HepG2 (cell line): ENCODE data around the gene THSD4. TPM values are rescaled to one million over a fixed set of nuclear protein-coding genes. Genes with fewer than 3 reads are reported as not detected.

Source experiments
- ATAC-seq: fragments of 200-7000 bp; cut with Tn5 transposase; 3 replicates; pipeline ENCODE4 v1.9.1; 2020; ENCODE audit warnings: mild to moderate bottlenecking, moderate library complexity
- BruUV-seq: library from RNA; stranded (reverse); fragments of 400-500 nt; replicated peaks from 2 replicates; lab custom pipeline; 2021; lab: Mats Ljungman, UMichigan
- CTCF ChIA-PET: fragments of 300-600 bp; formaldehyde crosslinking; extraction: SDS; loops from one replicate; lab custom pipeline; 2021; ENCODE audit warnings: low total read pairs, inconsistent platforms, low intra/inter-chr PET ratio; lab: Yijun Ruan, JAX
- POLR2A ChIA-PET: fragments of 350-600 bp; sonication (Branson Sonifier 250); formaldehyde crosslinking; loops from one replicate; lab custom pipeline; 2020; ENCODE audit warnings: antibody characterized with exemption, inconsistent platforms; lab: Yijun Ruan, JAX
- DNase-seq: peaks from one replicate; pipeline ENCODE4 v3.0.0-alpha.2; 2015; ENCODE audit warnings: low spot score
- FAIRE-seq: peaks from 3 replicates; lab custom pipeline; 2011; peaks lifted over from hg19 to GRCh38; lab: Jason Lieb, UNC
- H2AFZ ChIP-seq: one replicate; pipeline ENCODE4 v1.6.1; 2011; ENCODE audit warnings: low read length, inconsistent platforms
- H3K27ac ChIP-seq: fragments of 300-600 bp; 3 replicates; pipeline ENCODE4 v1.8.0; 2011; ENCODE audit warnings: mixed run types, mild to moderate bottlenecking, mixed read lengths, low read length, inconsistent platforms; ENCODE audit not compliant: insufficient read depth; ENCODE audit errors: extremely low read length
- H3K27me3 ChIP-seq, 2 experiments: fragments of 200-600 bp in 1 of 2; 2 replicates in 1 of 2; 3 replicates in 1 of 2; pipeline versions ENCODE4 v1.6.0 to v1.8.0; 2011; ENCODE audit warnings: low read length in 2 of 2, mild to moderate bottlenecking in 2 of 2, moderate library complexity in 2 of 2, inconsistent platforms in 1 of 2; ENCODE audit not compliant: insufficient read depth in 2 of 2, control insufficient read depth in 1 of 2
- H3K36me3 ChIP-seq, 2 experiments: fragments of 200-600 bp in 1 of 2; replicated peaks in 1 of 2; 2 replicates in 1 of 2; 3 replicates in 1 of 2; pipeline versions ENCODE4 v1.5.1 to v1.8.0; 2011; ENCODE audit warnings: low read length in 2 of 2, inconsistent platforms in 1 of 2; ENCODE audit not compliant: insufficient read depth in 2 of 2, control insufficient read depth in 1 of 2
- H3K4me1 ChIP-seq: 2 replicates; pipeline ENCODE4 v1.5.1; 2012; ENCODE audit warnings: low read length, inconsistent platforms; ENCODE audit not compliant: insufficient read depth
- H3K4me2 ChIP-seq: 2 replicates; pipeline ENCODE4 v1.6.0; 2011; ENCODE audit warnings: low read depth, low read length, inconsistent platforms
- H3K4me3 ChIP-seq, 3 experiments: fragments of 200-600 bp in 1 of 3; sonication (generic), shearing (Covaris generic) in 1 of 3; replicated peaks in 1 of 3; 2 replicates each; pipeline ENCODE4 v1.5.1; 2011 to 2016; ENCODE audit warnings: low read length in 3 of 3, inconsistent platforms in 2 of 3, low read depth in 2 of 3, mild to moderate bottlenecking in 2 of 3, control low read depth in 1 of 3, mixed read lengths in 1 of 3; ENCODE audit not compliant: insufficient read depth in 1 of 3
- H3K79me2 ChIP-seq: one replicate; pipeline ENCODE4 v1.6.1; 2011; ENCODE audit warnings: low read length, inconsistent platforms; ENCODE audit not compliant: insufficient read depth
- H3K9ac ChIP-seq: 2 replicates; pipeline ENCODE4 v1.6.0; 2011; ENCODE audit warnings: mild to moderate bottlenecking, low read depth, low read length, inconsistent platforms; ENCODE audit not compliant: insufficient read depth
- H3K9me3 ChIP-seq: 2 replicates; pipeline ENCODE4 v1.5.1; 2012; ENCODE audit warnings: mild to moderate bottlenecking, low read length
- H4K20me1 ChIP-seq: 2 replicates; pipeline ENCODE4 v1.6.0; 2011; ENCODE audit warnings: inconsistent platforms, mild to moderate bottlenecking, low read length, moderate library complexity; ENCODE audit not compliant: insufficient read depth
- EZH2 ChIP-seq: conservative IDR thresholded peaks from 2 replicates; pipeline ENCODE4 v1.6.1; 2012; ENCODE audit warnings: mild to moderate bottlenecking, low read depth, low read length, moderate library complexity
- NFE2 ChIP-seq: sonication (generic); formaldehyde crosslinking; IDR thresholded peaks from 2 replicates; pipeline ENCODE4 v1.4.0; 2020; ENCODE audit warnings: missing genetic modification reagents
- PAX8 ChIP-seq: sonication (generic); formaldehyde crosslinking; IDR thresholded peaks from 2 replicates; pipeline ENCODE4 v1.8.0; 2022; ENCODE audit warnings: mild to moderate bottlenecking, missing genetic modification reagents, borderline replicate concordance
- RAD51 ChIP-seq: fragments of 450-650 bp; IDR thresholded peaks from 2 replicates; pipeline ENCODE4 v1.6.1; 2016; ENCODE audit warnings: borderline replicate concordance
- RFX5 ChIP-seq: IDR thresholded peaks from 2 replicates; pipeline ENCODE4 v1.6.1; 2011; ENCODE audit warnings: low read depth, low read length, improper control_type of control experiment
- SMC3 ChIP-seq: IDR thresholded peaks from 2 replicates; pipeline ENCODE4 v1.6.1; 2011; ENCODE audit warnings: low read length, improper control_type of control experiment
- ZBTB20 ChIP-seq: sonication (generic); formaldehyde crosslinking; IDR thresholded peaks from 2 replicates; pipeline ENCODE4 v1.8.1; 2023; ENCODE audit warnings: missing genetic modification reagents, low read depth, mild to moderate bottlenecking, borderline replicate concordance
- ZFP82 ChIP-seq: sonication (generic); formaldehyde crosslinking; IDR thresholded peaks from 2 replicates; pipeline ENCODE4 v1.5.1; 2020; ENCODE audit warnings: mild to moderate bottlenecking, missing genetic modification reagents, borderline replicate concordance
- ZFY ChIP-seq: sonication (generic); formaldehyde crosslinking; IDR thresholded peaks from 2 replicates; pipeline ENCODE4 v1.4.0; 2020; ENCODE audit warnings: missing genetic modification reagents
- ZNF180 ChIP-seq: sonication (generic); formaldehyde crosslinking; IDR thresholded peaks from 2 replicates; pipeline ENCODE4 v1.4.0; 2020; ENCODE audit warnings: low read depth, missing genetic modification reagents, borderline replicate concordance
- ZNF644 ChIP-seq: IDR thresholded peaks from 2 replicates; pipeline ENCODE4 v1.6.1; 2016; ENCODE audit warnings: low read depth
- ZNF781 ChIP-seq: sonication (generic); formaldehyde crosslinking; IDR thresholded peaks from 2 replicates; pipeline ENCODE4 v1.5.1; 2020; ENCODE audit warnings: borderline replicate concordance, mild to moderate bottlenecking, missing genetic modification reagents; ENCODE audit errors: not compliant biosample characterization
- ZNF792 ChIP-seq: IDR thresholded peaks from 2 replicates; pipeline ENCODE4 v1.6.1; 2016
- WGBS: methylation state at CpG from one replicate; pipeline ENCODE4 v1.1.6; 2017; ENCODE audit warnings: low lambda C conversion rate; 5-methylcytosine and 5-hydroxymethylcytosine counted together
- in situ Hi-C: cut with HindIII; loops from 2 replicates; pipeline ENCODE4 v1.10.0; 2017; ENCODE audit warnings: low pct_unique_long_range_greater_than_20kb; ENCODE audit not compliant: extremely low pct_ligation_motif_present
- intact Hi-C: fragments of 100-400 bp; cut with micrococcal nuclease; formaldehyde crosslinking; loops from one replicate; pipeline ENCODE4 v1.10.0; 2022; ENCODE audit not compliant: unreplicated experiment
- polyA plus RNA-seq, 8 experiments: library from polyadenylated mRNA; depleted of rRNA in 3 of 8; stranded (reverse) in 7 of 8; unstranded in 1 of 8; fragments of >200 nt; fragmentation: Illumina TruSeq in 4 of 8; extraction: Trizol in 4 of 8; gene quantifications; 2 replicates each; pipeline versions ENCODE4 v1.2.1 to v1.2.3, GENCODE V29; 2011 to 2016; ENCODE audit warnings: low read depth in 4 of 8, missing spikeins in 1 of 8, mixed read lengths in 1 of 8; ENCODE audit not compliant: insufficient read depth in 1 of 8
- total RNA-seq, 5 experiments: library from RNA; depleted of rRNA; stranded (reverse); fragments of >200 nt; fragmentation: Illumina TruSeq; extraction: Trizol; gene quantifications; 2 replicates each; pipeline ENCODE4 v1.2.3, GENCODE V29; 2016; ENCODE audit warnings: low read depth in 1 of 5
- TF ChIP-seq, protein P1 (sequence below): sonication (generic); formaldehyde crosslinking; IDR thresholded peaks from 2 replicates; pipeline ENCODE4 v1.4.0; 2020; ENCODE audit warnings: mild to moderate bottlenecking, missing genetic modification reagents, borderline replicate concordance

The THSD4 gene
- total and polyA plus RNA-seq, 2 of the 13 experiments (the other 11 are each of a cell fraction or from before 2014, with no cell fraction given), result 0.07 to 0.21 TPM

DNA sequence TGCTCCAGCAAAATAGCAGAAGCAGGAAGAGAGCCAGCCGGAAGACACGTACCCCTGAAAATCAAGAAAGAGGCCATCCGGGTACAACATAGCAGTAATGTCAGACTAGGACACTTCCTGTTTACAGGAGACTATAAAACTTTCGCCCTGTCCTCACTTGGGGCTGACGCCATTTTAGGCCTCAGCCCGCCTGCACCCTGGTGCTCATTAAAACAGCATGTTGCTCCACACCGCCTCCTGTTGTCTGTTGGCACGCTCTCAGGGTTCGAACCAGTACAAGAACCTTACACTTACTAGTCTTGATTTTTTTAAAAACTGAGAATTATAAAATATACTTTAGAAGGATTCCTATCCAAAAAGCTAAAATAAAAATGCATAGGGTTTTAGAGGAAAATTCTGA is 535.3 kb downstream of the THSD4 start:
- H3K27ac ChIP-seq, result no peak overlapping the region
- H4K20me1 ChIP-seq, result no peaks in the 10 kb centered on the region
- H3K79me2 ChIP-seq, result no peaks in the 10 kb centered on the region
- H3K4me1 ChIP-seq, result peaks cover 44% of the 10 kb centered on the region
- intact Hi-C loops, result loop anchor here (1.0 kb wide), 2 partner anchors 75 to 202 kb away; no protein-coding TSS in a partner anchor
- peaks cover 0 to 8% of the 10 kb centered on the region in 2 experiments; a peak in 1 of 5 replicates for H3K27me3 ChIP-seq
- TF ChIP-seq EZH2 (no peak), PAX8 (CRISPR knock-in tag) (no peak)
- TF ChIP-seq, all 625 proteins: peak for 0
- 93% methylated on average over 9 of the region's 9 CpGs for WGBS
- POLR2A ChIA-PET, result no interaction called here
- no peak for ATAC-seq
- no peak for FAIRE-seq
- no peaks in the 10 kb centered on the region; the same call in 1 of the 2 replicates for H3K9me3 ChIP-seq
- no peak overlapping the region for H2AFZ ChIP-seq
- no peaks in the 10 kb centered on the region for H3K36me3 ChIP-seq
- no TSS peak for BruUV-seq
- CTCF ChIA-PET, result interaction anchor here (3.1 kb wide), 1 partner anchor 202 kb away, joined by 13 read pairs; no protein-coding TSS in a partner anchor
- in situ Hi-C loops, result no loop called here
- H3K9ac ChIP-seq, result no peak overlapping the region
- DNase-seq, result no peak
- H3K4me3 ChIP-seq, result no peak overlapping the region
- no peak overlapping the region for H3K4me2 ChIP-seq

DNA sequence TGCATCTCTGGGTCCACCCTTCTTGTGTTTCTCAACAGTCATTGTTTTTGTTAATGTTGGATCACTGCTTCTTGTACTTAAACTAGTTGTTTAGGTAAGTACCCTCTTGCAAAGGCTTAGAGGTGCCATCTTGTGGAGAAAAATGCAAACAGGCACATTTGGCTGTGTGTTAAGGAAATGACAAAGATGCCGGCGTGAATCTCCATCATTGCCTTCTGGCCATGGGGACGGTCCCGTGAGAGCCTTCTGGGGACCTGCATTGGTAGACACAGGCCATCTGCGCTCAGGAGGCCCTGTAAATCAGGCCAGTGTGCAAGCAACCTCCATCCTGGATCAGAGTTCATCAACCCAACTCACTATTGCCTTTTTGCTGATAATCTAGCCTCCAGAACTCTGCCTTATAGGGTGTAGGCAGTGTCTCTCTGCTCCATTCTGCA is 536.5 kb downstream of the THSD4 start:
- FAIRE-seq (peak; percentile 26), ATAC-seq (peak; percentile 54; the same call in 2 of the 3 replicates), DNase-seq (peak; percentile 57)
- H3K36me3 ChIP-seq, result no peaks in the 10 kb centered on the region
- intact Hi-C loops (loop anchor here (1.0 kb wide), 2 partner anchors 76 to 203 kb away; no protein-coding TSS in a partner anchor), in situ Hi-C loops (no loop called here)
- no peak overlapping the region for H3K27ac ChIP-seq
- H4K20me1 ChIP-seq, result no peaks in the 10 kb centered on the region
- ChIA-PET POLR2A (no interaction called here), CTCF (interaction anchor here (0.9 to 3.1 kb wide), 3 partner anchors 76 to 204 kb away, joined by 3 to 13 read pairs (median 4); no protein-coding TSS in a partner anchor)
- H3K9me3 ChIP-seq, result no peaks in the 10 kb centered on the region
- peaks cover 0 to 8% of the 10 kb centered on the region in 2 experiments; a peak in 1 of 5 replicates for H3K27me3 ChIP-seq
- peak overlapping the region; percentile 57 for H3K4me2 ChIP-seq
- no peak overlapping the region for H3K9ac ChIP-seq
- H3K4me3 ChIP-seq, result no peak overlapping the region; a peak in 1 of 6 replicates
- no peaks in the 10 kb centered on the region for H3K79me2 ChIP-seq
- BruUV-seq, result no TSS peak
- peaks cover 56% of the 10 kb centered on the region for H3K4me1 ChIP-seq
- WGBS, result 7% methylated on average over 2 of the region's 5 CpGs
- peak overlapping the region; percentile 37 for H2AFZ ChIP-seq
- no peak for TF ChIP-seq ZNF792 (CRISPR knock-in tag)
- no peak for TF ChIP-seq ZFP82 (CRISPR knock-in tag)
- no peak for TF ChIP-seq NFE2 (CRISPR knock-in tag)
- no peak for TF ChIP-seq ZNF781 (CRISPR knock-in tag)
- TF ChIP-seq ZNF644 (CRISPR knock-in tag), result no peak
- TF ChIP-seq ZNF180, result no peak
- TF ChIP-seq SMC3, result peak; percentile 62; the same call in 1 of the 2 replicates
- TF ChIP-seq, protein P1, sequence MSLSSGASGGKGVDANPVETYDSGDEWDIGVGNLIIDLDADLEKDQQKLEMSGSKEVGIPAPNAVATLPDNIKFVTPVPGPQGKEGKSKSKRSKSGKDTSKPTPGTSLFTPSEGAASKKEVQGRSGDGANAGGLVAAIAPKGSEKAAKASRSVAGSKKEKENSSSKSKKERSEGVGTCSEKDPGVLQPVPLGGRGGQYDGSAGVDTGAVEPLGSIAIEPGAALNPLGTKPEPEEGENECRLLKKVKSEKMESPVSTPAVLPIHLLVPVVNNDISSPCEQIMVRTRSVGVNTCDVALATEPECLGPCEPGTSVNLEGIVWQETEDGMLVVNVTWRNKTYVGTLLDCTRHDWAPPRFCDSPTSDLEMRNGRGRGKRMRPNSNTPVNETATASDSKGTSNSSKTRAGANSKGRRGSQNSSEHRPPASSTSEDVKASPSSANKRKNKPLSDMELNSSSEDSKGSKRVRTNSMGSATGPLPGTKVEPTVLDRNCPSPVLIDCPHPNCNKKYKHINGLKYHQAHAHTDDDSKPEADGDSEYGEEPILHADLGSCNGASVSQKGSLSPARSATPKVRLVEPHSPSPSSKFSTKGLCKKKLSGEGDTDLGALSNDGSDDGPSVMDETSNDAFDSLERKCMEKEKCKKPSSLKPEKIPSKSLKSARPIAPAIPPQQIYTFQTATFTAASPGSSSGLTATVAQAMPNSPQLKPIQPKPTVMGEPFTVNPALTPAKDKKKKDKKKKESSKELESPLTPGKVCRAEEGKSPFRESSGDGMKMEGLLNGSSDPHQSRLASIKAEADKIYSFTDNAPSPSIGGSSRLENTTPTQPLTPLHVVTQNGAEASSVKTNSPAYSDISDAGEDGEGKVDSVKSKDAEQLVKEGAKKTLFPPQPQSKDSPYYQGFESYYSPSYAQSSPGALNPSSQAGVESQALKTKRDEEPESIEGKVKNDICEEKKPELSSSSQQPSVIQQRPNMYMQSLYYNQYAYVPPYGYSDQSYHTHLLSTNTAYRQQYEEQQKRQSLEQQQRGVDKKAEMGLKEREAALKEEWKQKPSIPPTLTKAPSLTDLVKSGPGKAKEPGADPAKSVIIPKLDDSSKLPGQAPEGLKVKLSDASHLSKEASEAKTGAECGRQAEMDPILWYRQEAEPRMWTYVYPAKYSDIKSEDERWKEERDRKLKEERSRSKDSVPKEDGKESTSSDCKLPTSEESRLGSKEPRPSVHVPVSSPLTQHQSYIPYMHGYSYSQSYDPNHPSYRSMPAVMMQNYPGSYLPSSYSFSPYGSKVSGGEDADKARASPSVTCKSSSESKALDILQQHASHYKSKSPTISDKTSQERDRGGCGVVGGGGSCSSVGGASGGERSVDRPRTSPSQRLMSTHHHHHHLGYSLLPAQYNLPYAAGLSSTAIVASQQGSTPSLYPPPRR (CRISPR knock-in tag), result no peak
- TF ChIP-seq ZFY (CRISPR knock-in tag), result no peak
- no peak for TF ChIP-seq ZBTB20
- no peak for TF ChIP-seq RFX5
- TF ChIP-seq RAD51, result no peak
